Stimulated activated CD8-positive, alpha-beta memory T cell treated with anti-CD3 and anti-CD28 coated beads, Interleukin-4, amount 100 ng/mL, for 24 hours (primary cell): Measurements from ENCODE around the gene ZNF132.
"Not testable (repeated sequence)": the region's sequence is repeated elsewhere in the genome, so short reads cannot be mapped to it uniquely, and the experiment has no call there.

Experiments
- DNase-seq: peaks from one replicate; pipeline ENCODE4 v3.0.0-alpha.2; 2020; ENCODE audit warnings: low read depth

The ZNF132 gene

GRCh38 chr19:58466760-58467589, 27.0 kb upstream of the ZNF132 start, which contains the start of gene ZNF324:
Gene ZNF324, plus strand, starts transcription at chr19:58467080. Its CDS starts 2,106 bp downstream, at chr19:58469186.
- peak; percentile 97 for DNase-seq

DNA sequence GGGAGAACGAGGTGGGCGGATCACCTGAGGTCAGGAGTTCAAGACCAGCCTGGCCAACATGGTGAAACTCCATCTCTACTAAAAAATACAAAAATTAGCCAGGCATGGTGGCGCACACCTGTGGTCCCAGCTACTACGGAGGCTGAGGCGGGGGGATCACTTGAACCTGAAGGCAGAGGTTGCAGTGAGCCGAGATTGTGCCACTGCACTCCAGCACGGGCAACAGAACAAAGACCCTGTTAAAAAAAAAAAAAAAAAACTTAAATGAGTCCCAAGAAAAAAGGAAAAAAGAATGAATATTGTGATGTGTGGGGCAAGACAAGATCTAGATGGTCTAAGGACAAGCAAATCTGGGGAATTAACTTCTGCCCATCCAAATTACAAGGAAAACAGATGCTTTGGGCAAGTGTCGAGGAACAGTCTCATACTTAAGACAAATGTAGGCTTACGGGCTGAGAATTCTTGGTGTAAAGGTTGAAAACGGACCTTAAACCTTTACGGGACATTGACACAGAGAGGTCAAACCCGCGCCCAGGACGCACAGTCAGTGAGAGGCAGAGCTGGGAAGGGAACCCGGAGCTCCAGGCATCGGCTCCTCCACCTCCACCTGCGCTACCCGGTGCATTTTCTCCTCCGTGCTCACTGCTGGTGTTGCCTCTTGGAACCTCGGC, 26.3 kb upstream of the ZNF132 start:
- no peak for DNase-seq

DNA sequence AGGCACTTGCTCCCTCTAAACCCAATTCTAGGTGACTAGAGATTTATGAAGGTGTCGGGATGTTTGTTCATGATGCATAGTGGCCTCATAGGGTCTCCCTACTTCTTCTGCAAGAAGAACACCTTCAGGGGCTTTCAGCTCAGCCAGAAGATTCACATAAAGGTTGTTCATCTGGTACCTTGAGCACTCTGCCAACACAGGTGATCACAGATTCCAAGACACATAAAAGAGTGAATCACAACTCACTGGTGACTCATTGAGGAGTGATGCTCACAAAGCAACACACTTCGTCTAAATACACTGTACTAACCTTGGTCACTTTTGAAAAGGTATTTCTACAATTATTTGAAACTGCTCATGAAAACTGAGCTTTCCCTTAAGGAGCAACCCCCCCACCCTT, 20.1 kb upstream of the ZNF132 start:
- DNase-seq, result no peak

DNA sequence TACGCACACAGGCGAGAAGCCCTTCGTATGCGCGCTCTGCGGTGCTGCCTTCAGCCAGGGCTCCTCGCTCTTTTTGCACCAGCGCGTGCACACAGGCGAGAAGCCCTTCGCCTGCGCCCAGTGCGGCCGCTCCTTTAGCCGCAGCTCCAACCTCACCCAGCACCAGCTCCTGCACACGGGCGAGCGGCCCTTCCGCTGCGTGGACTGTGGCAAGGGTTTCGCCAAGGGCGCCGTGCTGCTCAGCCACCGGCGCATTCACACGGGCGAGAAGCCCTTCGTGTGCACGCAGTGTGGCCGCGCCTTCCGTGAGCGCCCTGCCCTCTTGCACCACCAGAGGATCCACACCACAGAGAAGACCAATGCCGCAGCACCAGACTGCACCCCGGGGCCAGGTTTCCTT, 16.2 kb upstream of the ZNF132 start:
- no peak for DNase-seq

DNA sequence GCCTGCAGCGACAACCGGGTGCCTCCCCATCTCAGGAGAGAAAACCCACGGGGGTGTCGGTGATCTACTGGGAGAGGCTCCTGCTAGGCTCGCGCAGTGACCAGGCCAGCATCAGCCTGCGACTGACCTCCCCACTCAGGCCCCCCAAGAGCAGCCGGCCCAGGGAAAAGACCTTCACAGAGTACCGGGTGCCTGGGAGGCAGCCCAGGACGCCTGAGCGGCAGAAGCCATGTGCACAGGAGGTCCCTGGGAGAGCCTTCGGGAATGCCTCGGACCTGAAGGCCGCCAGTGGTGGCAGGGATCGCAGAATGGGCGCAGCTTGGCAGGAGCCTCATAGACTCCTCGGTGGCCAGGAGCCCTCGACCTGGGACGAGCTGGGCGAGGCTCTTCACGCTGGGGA, 15.4 kb upstream of the ZNF132 start:
- DNase-seq, result no peak

DNA sequence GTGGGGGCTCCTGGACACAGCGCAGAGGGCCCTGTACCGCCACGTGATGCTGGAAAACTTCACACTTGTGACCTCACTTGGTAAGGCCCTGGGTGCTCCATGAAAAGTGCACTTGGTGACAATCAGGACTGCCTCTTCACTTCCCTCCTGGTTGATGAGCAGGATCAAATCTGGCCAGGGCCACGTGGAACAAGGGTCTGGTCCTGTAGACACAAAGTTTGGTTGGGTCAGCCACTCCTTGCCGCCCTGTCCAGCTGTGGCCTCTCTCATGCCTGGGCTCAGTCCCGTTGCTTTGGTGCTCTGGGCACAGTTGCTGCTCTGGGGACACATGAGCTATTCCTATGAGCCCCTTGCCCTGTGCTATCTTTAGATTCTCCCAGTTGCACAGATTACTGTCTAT, 13.8 kb upstream of the ZNF132 start:
- no peak for DNase-seq

DNA sequence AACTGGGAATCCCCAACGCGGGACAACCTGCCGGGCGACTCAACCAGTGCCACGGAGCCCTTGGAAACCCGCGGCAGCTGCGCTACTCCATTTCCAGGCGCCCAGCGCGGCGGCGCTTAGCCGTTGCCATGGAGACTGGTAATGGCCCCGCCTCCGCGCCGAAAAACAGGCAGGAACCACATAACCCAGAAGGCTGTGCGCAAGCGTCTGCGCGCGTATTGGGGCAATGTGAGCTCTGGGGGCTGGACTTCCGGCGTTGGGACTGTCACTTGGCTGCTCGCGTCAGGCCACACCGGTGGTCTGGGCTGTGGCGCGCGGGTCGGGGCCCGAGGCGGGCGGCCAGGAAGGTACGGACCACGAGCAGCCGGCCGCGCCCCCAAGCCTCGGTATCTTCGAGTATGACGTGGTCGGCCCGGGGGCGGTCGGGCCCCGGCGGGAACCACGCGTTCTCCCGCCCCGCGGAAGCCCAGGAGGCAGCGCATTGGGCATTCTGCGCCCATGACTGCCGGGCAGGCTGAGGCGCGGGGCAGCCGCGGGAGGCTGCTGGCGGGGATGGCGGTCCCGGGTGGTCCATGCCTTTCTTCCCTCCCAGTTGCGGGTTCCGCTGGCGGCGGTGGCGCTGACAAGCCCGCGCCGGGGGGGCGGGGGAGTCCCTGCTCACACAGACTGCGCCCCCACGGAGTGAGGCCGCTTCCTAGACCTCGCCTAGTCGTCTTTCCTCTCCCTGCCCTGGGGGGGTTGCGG, 11.6 kb upstream of the ZNF132 start, which contains the start of gene ZNF324B:
Gene ZNF324B, plus strand, starts transcription at position 265 of the 744 bp plus-strand sequence. CDS start 2,080 bp downstream, outside the sequence.
- DNase-seq, result peak; percentile 95

DNA sequence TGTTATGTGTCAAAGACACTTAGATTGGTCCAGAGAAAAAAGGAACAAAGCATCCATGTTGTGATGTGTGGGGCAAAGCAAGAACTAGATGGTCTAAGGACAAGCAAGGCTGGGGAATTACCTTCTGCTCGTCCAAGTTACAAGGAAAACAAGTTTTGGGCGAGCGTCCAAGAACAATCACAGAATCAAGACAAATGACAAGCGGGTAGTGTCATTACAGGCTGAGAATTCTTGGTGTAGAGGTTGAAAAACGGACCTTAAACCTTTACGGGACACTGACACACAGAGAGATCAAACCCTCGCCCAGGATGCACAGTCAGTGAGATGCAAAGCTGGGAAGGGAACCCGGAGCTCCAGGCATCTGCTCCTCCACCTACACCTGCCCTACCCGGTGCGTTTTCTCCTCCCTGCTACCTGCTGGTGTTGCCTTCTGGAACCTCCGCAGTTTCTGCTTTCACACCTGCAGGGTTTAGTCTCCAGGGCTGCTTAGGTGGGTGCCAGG, 11.0 kb upstream of the ZNF132 start:
- DNase-seq, result no peak

- not testable (repeated sequence) for DNase-seq
Observed at GRCh38 chr19:58449980-58450379, 10.0 kb upstream of the ZNF132 start.

- not testable (repeated sequence) for DNase-seq
Observed at GRCh38 chr19:58448860-58449259, 8.9 kb upstream of the ZNF132 start.

DNA sequence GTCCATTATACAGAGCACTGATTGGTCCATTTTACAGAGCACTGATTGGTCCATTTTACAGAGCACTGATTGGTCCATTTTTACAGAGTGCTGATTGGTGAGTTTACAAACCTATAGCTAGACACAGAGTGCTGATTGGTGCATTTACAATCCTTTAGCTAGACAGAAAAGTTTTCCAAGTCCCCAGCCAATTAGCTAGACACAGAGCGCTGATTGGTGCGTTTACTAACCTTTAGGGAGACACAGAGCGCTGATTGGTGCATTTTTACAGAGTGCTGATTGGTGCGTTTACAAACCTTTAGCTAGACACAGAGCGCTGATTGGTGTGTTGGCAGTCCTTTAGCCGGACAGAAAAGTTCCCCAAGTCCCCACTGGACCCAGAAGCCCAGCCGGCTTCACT, 3.0 kb upstream of the ZNF132 start:
- not testable (repeated sequence) for DNase-seq

DNA sequence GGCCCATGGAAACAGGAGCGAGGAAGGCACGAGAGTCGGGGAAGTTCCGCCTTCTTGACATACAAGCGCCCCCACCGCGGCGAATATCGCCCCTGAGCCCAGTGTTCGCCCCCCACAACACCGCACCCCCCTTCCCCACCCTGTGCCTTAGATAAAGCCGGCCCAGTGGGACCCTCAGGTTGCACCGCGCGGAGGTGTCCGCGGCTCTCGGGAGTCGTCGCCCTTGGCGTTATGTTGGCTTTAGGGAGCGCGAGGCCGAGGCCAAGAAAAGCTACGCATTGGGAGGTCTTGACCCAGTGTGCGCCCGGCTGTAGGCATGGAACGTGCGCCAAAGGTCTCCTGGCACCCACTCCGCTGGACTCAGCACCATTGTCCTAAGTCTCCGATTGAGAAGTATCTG, 603 bp upstream of the ZNF132 start:
- DNase-seq, result no peak

DNA sequence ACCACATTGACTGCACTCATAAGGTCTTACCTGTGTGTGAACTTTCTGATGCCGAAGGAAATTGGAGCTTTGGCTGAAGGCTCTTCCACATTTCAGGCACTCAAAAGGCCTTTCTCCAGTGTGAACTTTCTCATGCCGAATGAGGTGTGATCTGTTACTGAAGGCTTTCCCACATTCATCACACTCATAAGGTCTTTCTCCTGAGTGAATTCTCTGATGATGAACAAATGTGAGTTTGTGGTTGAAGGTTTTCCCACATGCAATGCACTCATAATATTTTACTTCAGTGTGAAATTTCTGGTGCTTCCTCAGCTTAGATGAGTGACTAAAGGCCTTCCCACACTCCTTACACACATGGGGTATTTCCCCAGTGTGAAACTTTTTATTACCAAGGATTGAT, 5.7 kb downstream of the ZNF132 start:
- no peak for DNase-seq

- DNase-seq, result no peak
Observed at GRCh38 chr19:58429745-58430144, 10.2 kb downstream of the ZNF132 start.

- no peak for DNase-seq
Observed at GRCh38 chr19:58428617-58429016, 11.3 kb downstream of the ZNF132 start.

DNA sequence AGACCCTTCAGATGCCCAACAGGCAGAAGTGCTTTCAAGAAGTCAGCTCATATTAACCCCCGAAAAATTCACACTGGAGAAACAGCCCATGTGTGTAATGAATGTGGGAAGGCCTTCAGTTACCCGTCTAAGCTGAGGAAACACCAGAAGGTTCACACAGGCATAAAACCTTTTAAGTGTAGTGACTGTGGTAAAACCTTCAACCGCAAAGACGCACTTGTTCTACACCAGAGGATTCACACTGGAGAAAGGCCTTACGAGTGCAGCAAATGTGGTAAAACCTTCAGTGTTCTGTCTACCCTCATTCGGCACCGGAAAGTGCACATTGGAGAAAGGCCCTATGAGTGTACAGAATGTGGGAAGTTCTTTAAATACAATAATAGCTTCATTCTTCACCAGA, 22.9 kb downstream of the ZNF132 start:
- no peak for DNase-seq

GRCh38 chr19:58416604-58417003, 23.3 kb downstream of the ZNF132 start:
- no peak for DNase-seq

GRCh38 chr19:58409010-58409790, 30.8 kb downstream of the ZNF132 start:
- no peak for DNase-seq

- DNase-seq, result peak; percentile 92
Observed at GRCh38 chr19:58408152-58409009, 31.6 kb downstream of the ZNF132 start, which contains the start of gene ZNF584. Gene ZNF584, plus strand, starts transcription at chr19:58408649. Its CDS starts 499 bp downstream, at chr19:58409148.

GRCh38 chr19:58407658-58408151, 32.2 kb downstream of the ZNF132 start:
- DNase-seq, result no peak
